Prostate gland (tissue), 2 donors: ENCODE measurements around the gene FAM222A. TPM values are rescaled to one million over a fixed set of nuclear protein-coding genes. Genes with fewer than 3 reads are reported as not detected.

Source experiments
- DNase-seq: peaks from one replicate; pipeline ENCODE4 v3.0.0-alpha.2; 2019; ENCODE audit warnings: low spot score
- H3K27ac ChIP-seq, 2 donors: fragments of 200-600 bp; sonication (generic); 2 replicates each; pipeline ENCODE4 v1.5.1; 2017 to 2019
- H3K27me3 ChIP-seq: fragments of 200-600 bp; sonication (generic); replicated peaks from 2 replicates; pipeline ENCODE4 v1.5.1; 2019; ENCODE audit not compliant: insufficient read depth
- H3K36me3 ChIP-seq, 2 donors: fragments of 200-600 bp; sonication (generic); 1 replicate in 1 of 2; 2 replicates in 1 of 2; pipeline versions ENCODE4 v1.5.1 to v1.8.1; 2017 to 2019
- H3K4me1 ChIP-seq: fragments of 200-600 bp; sonication (generic); replicated peaks from 2 replicates; pipeline ENCODE4 v1.5.1; 2019
- H3K4me3 ChIP-seq, 2 donors: fragments of 200-600 bp; sonication (generic); 2 replicates each; pipeline ENCODE4 v1.5.1; 2017 to 2019
- H3K9me3 ChIP-seq: fragments of 200-600 bp; sonication (generic); 2 replicates; pipeline ENCODE4 v1.5.1; 2017
- CTCF ChIP-seq, 4 experiments: fragments of 200-600 bp in 2 of 4; fragments of 450-650 bp in 2 of 4; sonication (generic) in 2 of 4; IDR thresholded peaks; 1 replicate in 3 of 4; 2 replicates in 1 of 4; pipeline ENCODE4 v1.5.1; 2016 to 2019; ENCODE audit warnings: antibody characterized with exemption in 4 of 4, mild to moderate bottlenecking in 2 of 4, moderate library complexity in 2 of 4
- POLR2A ChIP-seq: fragments of 450-650 bp; IDR thresholded peaks from one replicate; pipeline ENCODE4 v1.6.1; 2016; ENCODE audit warnings: antibody characterized with exemption, mild to moderate bottlenecking
- POLR2AphosphoS5 ChIP-seq: sonication (generic); formaldehyde crosslinking; IDR thresholded peaks from one replicate; pipeline ENCODE4 v1.6.1; 2017; ENCODE audit warnings: antibody characterized with exemption
- WGBS: methylation state at CpG from one replicate; pipeline ENCODE4 v1.1.5; 2018; 5-methylcytosine and 5-hydroxymethylcytosine counted together
- intact Hi-C: fragments of 100-400 bp; cut with DNase I; formaldehyde crosslinking; loops from one replicate; pipeline ENCODE4 v1.14.2; 2022
- total RNA-seq, 2 donors: library from RNA; depleted of rRNA; stranded (reverse); fragments of >200 nt; gene quantifications; one replicate each; pipeline ENCODE4 v1.1.0, GENCODE V29; 2016

The FAM222A gene
- total RNA-seq, 2 donors from 2014 or later = 2.0 to 52.3 TPM

- 25% methylated on average over 1 of the region's 1 CpG for whole genome bisulfite sequencing
- no peak for DNase-seq
- Histone ChIP-seq H3K4me1 (no peaks in the 10 kb centered on the region), H3K36me3 (no peaks in the 10 kb centered on the region), H3K27ac (no peak overlapping the region), H3K4me3 (no peak overlapping the region), H3K27me3 (no peaks in the 10 kb centered on the region), H3K9me3 (no peaks in the 10 kb centered on the region)
- intact Hi-C loops = no loop called here
- TF ChIP-seq POLR2A (no peak), POLR2AphosphoS5 (no peak), CTCF (IDR thresholded peaks at IDR 0.05) (no peak)
Observed at GRCh38 chr12:109737126-109737525, 23.5 kb downstream of the FAM222A start.

GRCh38 chr12:109737631-109738030 lies 24.0 kb downstream of the FAM222A start:
- Histone ChIP-seq H3K36me3 (no peaks in the 10 kb centered on the region), H3K27ac (no peak overlapping the region), H3K27me3 (no peaks in the 10 kb centered on the region), H3K4me3 (no peak overlapping the region), H3K4me1 (no peaks in the 10 kb centered on the region), H3K9me3 (no peaks in the 10 kb centered on the region)
- 58% methylated on average over 7 of the region's 7 CpGs for WGBS
- intact Hi-C loops = no loop called here
- TF ChIP-seq POLR2A (no peak), POLR2AphosphoS5 (no peak), CTCF (IDR thresholded peaks at IDR 0.05) (no peak)
- DNase-seq = no peak

GRCh38 chr12:109738209-109738608 lies 24.6 kb downstream of the FAM222A start:
- WGBS = 76% methylated on average over 4 of the region's 4 CpGs

GRCh38 chr12:109738878-109739665 lies 25.4 kb downstream of the FAM222A start:
- Histone ChIP-seq H3K27ac (no peak overlapping the region), H3K9me3 (no peaks in the 10 kb centered on the region), H3K4me1 (no peaks in the 10 kb centered on the region), H3K4me3 (no peak overlapping the region), H3K36me3 (no peaks in the 10 kb centered on the region), H3K27me3 (no peaks in the 10 kb centered on the region)
- TF ChIP-seq POLR2AphosphoS5 (no peak), CTCF (IDR thresholded peaks at IDR 0.05) (no peak), POLR2A (no peak)
- intact Hi-C loops = no loop called here
- WGBS = 81% methylated on average over 6 of the region's 6 CpGs
- no peak for DNase-seq

More at GRCh38 chr12:109738209-109738608, 24.6 kb downstream of the FAM222A start:
- Histone ChIP-seq H3K4me3 (no peak overlapping the region), H3K4me1 (no peaks in the 10 kb centered on the region), H3K9me3 (no peaks in the 10 kb centered on the region), H3K36me3 (no peaks in the 10 kb centered on the region), H3K27me3 (no peaks in the 10 kb centered on the region), H3K27ac (no peak overlapping the region)
- intact Hi-C loops = no loop called here
- TF ChIP-seq POLR2A (no peak), POLR2AphosphoS5 (no peak), CTCF (IDR thresholded peaks at IDR 0.05) (no peak)
- DNase-seq = no peak
